Measurements from ENCODE around the gene SLC19A1.

SLC19A1 gene

GRCh38 chr21:45494135-45494850, 47.9 kb downstream of the SLC19A1 start:
- no peak for DNase-seq (ENCODE audit: low read depth in 2 of 2, low spot score in 1 of 2)

GRCh38 chr21:45493401-45494001, 48.7 kb downstream of the SLC19A1 start:
- no peak for DNase-seq (ENCODE audit: low read depth in 2 of 2, low spot score in 1 of 2)

GRCh38 chr21:45492765-45493164, 49.5 kb downstream of the SLC19A1 start:
- DNase-seq (ENCODE audit: low read depth in 2 of 2, low spot score in 1 of 2), result no peak

- DNase-seq (ENCODE audit: low read depth in 2 of 2, low spot score in 1 of 2), result no peak
Measured at GRCh38 chr21:45491623-45492022, 50.6 kb downstream of the SLC19A1 start.

- no peak for DNase-seq (ENCODE audit: low read depth in 2 of 2, low spot score in 1 of 2)
Measured at GRCh38 chr21:45491056-45491455, 51.2 kb downstream of the SLC19A1 start.

GRCh38 chr21:45490049-45490731, 52.0 kb downstream of the SLC19A1 start:
- no peak for DNase-seq (ENCODE audit: low read depth in 2 of 2, low spot score in 1 of 2)

- no peak for DNase-seq (ENCODE audit: low read depth in 2 of 2, low spot score in 1 of 2)
Measured at GRCh38 chr21:45489722-45489982, 52.6 kb downstream of the SLC19A1 start.

GRCh38 chr21:45488931-45489721, 53.1 kb downstream of the SLC19A1 start:
- no peak for DNase-seq (ENCODE audit: low read depth in 2 of 2, low spot score in 1 of 2)

GRCh38 chr21:45487891-45488600, 54.2 kb downstream of the SLC19A1 start:
- no peak for DNase-seq (ENCODE audit: low read depth in 2 of 2, low spot score in 1 of 2)

GRCh38 chr21:45487161-45487806, 55.0 kb downstream of the SLC19A1 start:
- DNase-seq (ENCODE audit: low read depth in 2 of 2, low spot score in 1 of 2), result no peak

- DNase-seq (ENCODE audit: low read depth in 2 of 2, low spot score in 1 of 2), result no peak
Measured at GRCh38 chr21:45486443-45487160, 55.6 kb downstream of the SLC19A1 start.

- DNase-seq (ENCODE audit: low read depth in 2 of 2, low spot score in 1 of 2), result no peak
Measured at GRCh38 chr21:45485686-45486442, 56.4 kb downstream of the SLC19A1 start.

- DNase-seq (ENCODE audit: low read depth in 2 of 2, low spot score in 1 of 2), result no peak
Measured at GRCh38 chr21:45484318-45484717, 57.9 kb downstream of the SLC19A1 start.

- no peak for DNase-seq (ENCODE audit: low read depth in 2 of 2, low spot score in 1 of 2)
Measured at GRCh38 chr21:45482899-45483821, 59.1 kb downstream of the SLC19A1 start.

- no peak for DNase-seq (ENCODE audit: low read depth in 2 of 2, low spot score in 1 of 2)
Measured at GRCh38 chr21:45481977-45482898, 60.0 kb downstream of the SLC19A1 start.

- no peak for DNase-seq (ENCODE audit: low read depth in 2 of 2, low spot score in 1 of 2)
Measured at GRCh38 chr21:45481566-45481965, 60.7 kb downstream of the SLC19A1 start.
